HepG2 (cell line): ENCODE results near the gene MRPS34. TPM values are rescaled to one million over a fixed set of nuclear protein-coding genes. Genes with fewer than 3 reads are reported as not detected.

Experiments used
- CREM ChIP-seq, 2 experiments: sonication (generic) in 1 of 2; formaldehyde crosslinking in 1 of 2; IDR thresholded peaks; 2 replicates each; pipeline versions ENCODE4 v1.4.0 to v1.6.1; 2016 to 2020; ENCODE audit warnings: antibody characterized with exemption in 1 of 2, mild to moderate bottlenecking in 1 of 2, missing genetic modification reagents in 1 of 2
- GATAD1 ChIP-seq: IDR thresholded peaks from 2 replicates; pipeline ENCODE4 v1.6.1; 2016; ENCODE audit warnings: missing genetic modification reagents, missing compliant biosample characterization
- GPN1 ChIP-seq: sonication (generic); formaldehyde crosslinking; IDR thresholded peaks from 2 replicates; pipeline ENCODE4 v1.5.1; 2020; ENCODE audit warnings: missing genetic modification reagents, borderline replicate concordance
- HNRNPL ChIP-seq: fragments of 200-400 bp; formaldehyde crosslinking; IDR thresholded peaks from 2 replicates; pipeline ENCODE4 v1.6.1; 2017; ENCODE audit warnings: mild to moderate bottlenecking, low read depth, low read length
- JUN ChIP-seq: sonication (generic); formaldehyde crosslinking; IDR thresholded peaks from 2 replicates; pipeline ENCODE4 v1.4.0; 2020; ENCODE audit warnings: mild to moderate bottlenecking, missing genetic modification reagents
- POGZ ChIP-seq: sonication (generic); formaldehyde crosslinking; IDR thresholded peaks from 2 replicates; pipeline ENCODE4 v1.4.0; 2020; ENCODE audit warnings: mild to moderate bottlenecking, missing genetic modification reagents
- POLR2A ChIP-seq, 2 experiments: IDR thresholded peaks; 2 replicates each; pipeline ENCODE4 v1.6.1; 2011; ENCODE audit warnings: low read depth in 2 of 2, low read length in 2 of 2, mild to moderate bottlenecking in 1 of 2, moderate library complexity in 1 of 2; ENCODE audit not compliant: insufficient read depth in 1 of 2
- RFXAP ChIP-seq: sonication (generic); formaldehyde crosslinking; IDR thresholded peaks from 2 replicates; pipeline ENCODE4 v1.4.0; 2020; ENCODE audit warnings: missing genetic modification reagents, borderline replicate concordance
- SAP130 ChIP-seq: IDR thresholded peaks from 2 replicates; pipeline ENCODE4 v1.6.1; 2016; ENCODE audit warnings: low read depth
- SCMH1 ChIP-seq: sonication (generic); formaldehyde crosslinking; IDR thresholded peaks from 2 replicates; pipeline ENCODE4 v1.9.0; 2021; ENCODE audit warnings: missing genetic modification reagents, mild to moderate bottlenecking, borderline replicate concordance
- SP5 ChIP-seq: IDR thresholded peaks from 2 replicates; pipeline ENCODE4 v1.6.1; 2016; ENCODE audit warnings: low read depth, borderline replicate concordance
- YY1 ChIP-seq: IDR thresholded peaks from 2 replicates; pipeline ENCODE4 v1.6.1; 2011; ENCODE audit warnings: low read length, low read depth, moderate library complexity, mild to moderate bottlenecking; ENCODE audit not compliant: insufficient read depth, insufficient replicate concordance
- ZNF337 ChIP-seq: sonication (generic); formaldehyde crosslinking; IDR thresholded peaks from 2 replicates; pipeline ENCODE4 v1.5.1; 2020; ENCODE audit warnings: missing genetic modification reagents, low read depth, mild to moderate bottlenecking, borderline replicate concordance
- ZNF350 ChIP-seq: sonication (generic); formaldehyde crosslinking; IDR thresholded peaks from 2 replicates; pipeline ENCODE4 v1.4.0; 2020; ENCODE audit warnings: mild to moderate bottlenecking, low read depth, missing genetic modification reagents, borderline replicate concordance
- ZNF530 ChIP-seq: sonication (generic); formaldehyde crosslinking; IDR thresholded peaks from 2 replicates; pipeline ENCODE4 v1.5.0; 2020; ENCODE audit warnings: low read depth, mild to moderate bottlenecking, missing genetic modification reagents
- ZNF557 ChIP-seq: sonication (generic); formaldehyde crosslinking; IDR thresholded peaks from 2 replicates; pipeline ENCODE4 v1.4.0; 2020; ENCODE audit warnings: missing genetic modification reagents
- ZNF761 ChIP-seq: sonication (generic); formaldehyde crosslinking; conservative IDR thresholded peaks from 2 replicates; pipeline ENCODE4 v1.4.0; 2020; ENCODE audit warnings: mild to moderate bottlenecking, missing genetic modification reagents
- ZNF792 ChIP-seq: IDR thresholded peaks from 2 replicates; pipeline ENCODE4 v1.6.1; 2016
- polyA plus RNA-seq, 8 experiments: library from polyadenylated mRNA; depleted of rRNA in 3 of 8; stranded (reverse) in 7 of 8; unstranded in 1 of 8; fragments of >200 nt; fragmentation: Illumina TruSeq in 4 of 8; extraction: Trizol in 4 of 8; gene quantifications; 2 replicates each; pipeline versions ENCODE4 v1.2.1 to v1.2.3, GENCODE V29; 2011 to 2016; ENCODE audit warnings: low read depth in 4 of 8, missing spikeins in 1 of 8, mixed read lengths in 1 of 8; ENCODE audit not compliant: insufficient read depth in 1 of 8
- total RNA-seq, 5 experiments: library from RNA; depleted of rRNA; stranded (reverse); fragments of >200 nt; fragmentation: Illumina TruSeq; extraction: Trizol; gene quantifications; 2 replicates each; pipeline ENCODE4 v1.2.3, GENCODE V29; 2016; ENCODE audit warnings: low read depth in 1 of 5
- TF ChIP-seq, protein P1 (sequence below): sonication (generic); formaldehyde crosslinking; IDR thresholded peaks from 2 replicates; pipeline ENCODE4 v1.4.0; 2020; ENCODE audit warnings: mild to moderate bottlenecking, missing genetic modification reagents
- TF ChIP-seq, protein P2 (sequence below): sonication (generic); formaldehyde crosslinking; IDR thresholded peaks from 2 replicates; pipeline ENCODE4 v1.5.0; 2020; ENCODE audit warnings: mild to moderate bottlenecking, missing genetic modification reagents, moderate library complexity
- TF ChIP-seq, protein P3 (sequence below): sonication (generic); formaldehyde crosslinking; IDR thresholded peaks from 2 replicates; pipeline ENCODE4 v1.4.0; 2020; ENCODE audit warnings: mild to moderate bottlenecking, missing genetic modification reagents

The MRPS34 gene
- total and polyA plus RNA-seq, 2 of the 13 experiments (the other 11 are each of a cell fraction or from before 2014, with no cell fraction given), result 63.5 to 131 TPM

DNA sequence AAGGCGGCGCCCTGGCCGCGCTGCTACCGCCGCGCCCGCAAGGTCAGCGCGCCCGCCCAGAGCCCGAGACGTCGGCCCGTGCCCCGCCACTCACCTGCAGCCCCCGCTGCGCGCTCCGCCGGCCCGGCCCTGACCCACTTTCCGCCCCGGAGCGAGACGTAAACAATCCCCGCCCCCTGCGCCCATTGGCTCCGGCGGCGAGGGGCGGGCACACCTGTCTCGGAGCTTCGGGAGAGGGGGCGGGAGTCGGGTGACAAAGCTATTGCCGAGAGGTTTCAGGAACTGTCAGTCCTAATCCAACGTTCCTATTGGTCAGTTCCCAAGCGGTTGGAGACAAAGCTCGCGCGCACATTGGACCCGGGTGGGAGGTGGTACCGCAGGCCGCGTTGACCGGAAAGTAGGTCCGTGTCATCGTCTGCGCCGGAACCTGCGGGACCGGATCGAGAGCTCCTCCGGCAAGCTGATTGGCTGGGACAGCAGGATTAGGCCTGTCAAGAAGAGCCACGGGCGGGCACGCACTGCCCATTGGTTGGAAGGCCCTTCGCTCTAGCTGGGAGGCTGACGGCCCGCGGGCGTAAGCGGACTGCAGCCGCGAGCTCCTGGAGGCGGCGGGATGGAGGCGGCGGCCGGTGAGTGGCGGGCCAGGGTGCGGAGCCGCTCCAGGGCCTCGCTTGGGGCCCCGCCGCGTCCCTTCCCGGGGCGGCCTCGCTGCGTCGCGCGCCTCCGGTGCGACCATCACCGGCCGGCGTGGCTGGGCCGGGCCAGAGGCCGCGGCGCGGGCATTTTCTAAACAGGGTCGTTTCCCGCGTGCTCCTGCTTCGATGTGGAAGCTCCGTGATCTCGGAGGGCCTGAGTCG lies 9.7 kb upstream of the MRPS34 start, which contains the start of the genes NUBP2 and SPSB3 (continued):
- TF ChIP-seq, protein P1, sequence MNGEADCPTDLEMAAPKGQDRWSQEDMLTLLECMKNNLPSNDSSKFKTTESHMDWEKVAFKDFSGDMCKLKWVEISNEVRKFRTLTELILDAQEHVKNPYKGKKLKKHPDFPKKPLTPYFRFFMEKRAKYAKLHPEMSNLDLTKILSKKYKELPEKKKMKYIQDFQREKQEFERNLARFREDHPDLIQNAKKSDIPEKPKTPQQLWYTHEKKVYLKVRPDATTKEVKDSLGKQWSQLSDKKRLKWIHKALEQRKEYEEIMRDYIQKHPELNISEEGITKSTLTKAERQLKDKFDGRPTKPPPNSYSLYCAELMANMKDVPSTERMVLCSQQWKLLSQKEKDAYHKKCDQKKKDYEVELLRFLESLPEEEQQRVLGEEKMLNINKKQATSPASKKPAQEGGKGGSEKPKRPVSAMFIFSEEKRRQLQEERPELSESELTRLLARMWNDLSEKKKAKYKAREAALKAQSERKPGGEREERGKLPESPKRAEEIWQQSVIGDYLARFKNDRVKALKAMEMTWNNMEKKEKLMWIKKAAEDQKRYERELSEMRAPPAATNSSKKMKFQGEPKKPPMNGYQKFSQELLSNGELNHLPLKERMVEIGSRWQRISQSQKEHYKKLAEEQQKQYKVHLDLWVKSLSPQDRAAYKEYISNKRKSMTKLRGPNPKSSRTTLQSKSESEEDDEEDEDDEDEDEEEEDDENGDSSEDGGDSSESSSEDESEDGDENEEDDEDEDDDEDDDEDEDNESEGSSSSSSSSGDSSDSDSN (CRISPR knock-in tag), result no peak
- TF ChIP-seq SAP130 (CRISPR knock-in tag) (peak; percentile 94), POGZ (CRISPR knock-in tag) (no peak; the same call in 1 of the 2 replicates), YY1 (peak; percentile 59), GATAD1 (CRISPR knock-in tag) (peak; percentile 97), SCMH1 (CRISPR knock-in tag) (no peak), ZNF557 (CRISPR knock-in tag) (no peak), HNRNPL (no peak), GPN1 (CRISPR knock-in tag) (no peak), JUN (CRISPR knock-in tag) (no peak), ZNF792 (peak; percentile 31; the same call in 1 of the 2 replicates), ZNF761 (CRISPR knock-in tag) (no peak), CREM (IDR thresholded peaks at IDR 0.05) (peak; percentile 98), CREM (CRISPR knock-in tag; IDR thresholded peaks at IDR 0.05) (peak; percentile 75), ZNF337 (CRISPR knock-in tag) (no peak), POLR2A (IDR thresholded peaks at IDR 0.05; ENCODE audit: insufficient read depth in 1 of 2, low read depth in 2 of 2, low read length in 2 of 2) (peak; percentile 41 to 74; a peak in 3 of 4 replicates), SP5 (CRISPR knock-in tag) (peak; percentile 31; the same call in 1 of the 2 replicates), ZNF530 (CRISPR knock-in tag) (no peak), RFXAP (CRISPR knock-in tag) (0 out of 2 replicates have a peak, but pooled peaks have one; percentile 26), ZNF350 (CRISPR knock-in tag) (peak; percentile 70)
- TF ChIP-seq, protein P2, sequence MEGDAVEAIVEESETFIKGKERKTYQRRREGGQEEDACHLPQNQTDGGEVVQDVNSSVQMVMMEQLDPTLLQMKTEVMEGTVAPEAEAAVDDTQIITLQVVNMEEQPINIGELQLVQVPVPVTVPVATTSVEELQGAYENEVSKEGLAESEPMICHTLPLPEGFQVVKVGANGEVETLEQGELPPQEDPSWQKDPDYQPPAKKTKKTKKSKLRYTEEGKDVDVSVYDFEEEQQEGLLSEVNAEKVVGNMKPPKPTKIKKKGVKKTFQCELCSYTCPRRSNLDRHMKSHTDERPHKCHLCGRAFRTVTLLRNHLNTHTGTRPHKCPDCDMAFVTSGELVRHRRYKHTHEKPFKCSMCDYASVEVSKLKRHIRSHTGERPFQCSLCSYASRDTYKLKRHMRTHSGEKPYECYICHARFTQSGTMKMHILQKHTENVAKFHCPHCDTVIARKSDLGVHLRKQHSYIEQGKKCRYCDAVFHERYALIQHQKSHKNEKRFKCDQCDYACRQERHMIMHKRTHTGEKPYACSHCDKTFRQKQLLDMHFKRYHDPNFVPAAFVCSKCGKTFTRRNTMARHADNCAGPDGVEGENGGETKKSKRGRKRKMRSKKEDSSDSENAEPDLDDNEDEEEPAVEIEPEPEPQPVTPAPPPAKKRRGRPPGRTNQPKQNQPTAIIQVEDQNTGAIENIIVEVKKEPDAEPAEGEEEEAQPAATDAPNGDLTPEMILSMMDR (CRISPR knock-in tag), result no peak
- TF ChIP-seq, protein P3, sequence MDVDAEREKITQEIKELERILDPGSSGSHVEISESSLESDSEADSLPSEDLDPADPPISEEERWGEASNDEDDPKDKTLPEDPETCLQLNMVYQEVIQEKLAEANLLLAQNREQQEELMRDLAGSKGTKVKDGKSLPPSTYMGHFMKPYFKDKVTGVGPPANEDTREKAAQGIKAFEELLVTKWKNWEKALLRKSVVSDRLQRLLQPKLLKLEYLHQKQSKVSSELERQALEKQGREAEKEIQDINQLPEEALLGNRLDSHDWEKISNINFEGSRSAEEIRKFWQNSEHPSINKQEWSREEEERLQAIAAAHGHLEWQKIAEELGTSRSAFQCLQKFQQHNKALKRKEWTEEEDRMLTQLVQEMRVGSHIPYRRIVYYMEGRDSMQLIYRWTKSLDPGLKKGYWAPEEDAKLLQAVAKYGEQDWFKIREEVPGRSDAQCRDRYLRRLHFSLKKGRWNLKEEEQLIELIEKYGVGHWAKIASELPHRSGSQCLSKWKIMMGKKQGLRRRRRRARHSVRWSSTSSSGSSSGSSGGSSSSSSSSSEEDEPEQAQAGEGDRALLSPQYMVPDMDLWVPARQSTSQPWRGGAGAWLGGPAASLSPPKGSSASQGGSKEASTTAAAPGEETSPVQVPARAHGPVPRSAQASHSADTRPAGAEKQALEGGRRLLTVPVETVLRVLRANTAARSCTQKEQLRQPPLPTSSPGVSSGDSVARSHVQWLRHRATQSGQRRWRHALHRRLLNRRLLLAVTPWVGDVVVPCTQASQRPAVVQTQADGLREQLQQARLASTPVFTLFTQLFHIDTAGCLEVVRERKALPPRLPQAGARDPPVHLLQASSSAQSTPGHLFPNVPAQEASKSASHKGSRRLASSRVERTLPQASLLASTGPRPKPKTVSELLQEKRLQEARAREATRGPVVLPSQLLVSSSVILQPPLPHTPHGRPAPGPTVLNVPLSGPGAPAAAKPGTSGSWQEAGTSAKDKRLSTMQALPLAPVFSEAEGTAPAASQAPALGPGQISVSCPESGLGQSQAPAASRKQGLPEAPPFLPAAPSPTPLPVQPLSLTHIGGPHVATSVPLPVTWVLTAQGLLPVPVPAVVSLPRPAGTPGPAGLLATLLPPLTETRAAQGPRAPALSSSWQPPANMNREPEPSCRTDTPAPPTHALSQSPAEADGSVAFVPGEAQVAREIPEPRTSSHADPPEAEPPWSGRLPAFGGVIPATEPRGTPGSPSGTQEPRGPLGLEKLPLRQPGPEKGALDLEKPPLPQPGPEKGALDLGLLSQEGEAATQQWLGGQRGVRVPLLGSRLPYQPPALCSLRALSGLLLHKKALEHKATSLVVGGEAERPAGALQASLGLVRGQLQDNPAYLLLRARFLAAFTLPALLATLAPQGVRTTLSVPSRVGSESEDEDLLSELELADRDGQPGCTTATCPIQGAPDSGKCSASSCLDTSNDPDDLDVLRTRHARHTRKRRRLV (CRISPR knock-in tag), result no peak
